K562 (cell line): ENCODE measurements around the gene RETN. TPM values are rescaled to one million over a fixed set of nuclear protein-coding genes. Genes with fewer than 3 reads are reported as not detected.

ENCODE experiments used
- SP1 ChIP-seq: sonication (generic); formaldehyde crosslinking; IDR thresholded peaks from 2 replicates; pipeline ENCODE4 v1.8.1; 2022; ENCODE audit warnings: mild to moderate bottlenecking, missing genetic modification reagents
- ZBTB17 ChIP-seq: fragments of 450-650 bp; formaldehyde crosslinking; IDR thresholded peaks from 2 replicates; pipeline ENCODE4 v1.4.0; 2020; ENCODE audit warnings: mild to moderate bottlenecking
- ZNF311 ChIP-seq: fragments of 250-450 bp; sonication (Bioruptor Pico); IDR thresholded peaks from 2 replicates; pipeline ENCODE4 v1.4.0; 2020; ENCODE audit warnings: mild to moderate bottlenecking, moderate library complexity
- ZNF592 ChIP-seq: fragments of 450-650 bp; IDR thresholded peaks from 2 replicates; pipeline ENCODE4 v1.6.1; 2017; ENCODE audit warnings: antibody characterized with exemption, mild to moderate bottlenecking
- polyA plus RNA-seq, 8 experiments: library from polyadenylated mRNA; depleted of rRNA in 4 of 8; stranded (reverse) in 5 of 8; unstranded in 3 of 8; fragments of >200 nt; fragmentation: Nextera tagmentation in 2 of 8; fragmentation: Illumina TruSeq in 1 of 8; extraction: Ambion mirVana in 2 of 8; extraction: Trizol in 1 of 8; gene quantifications; 2 replicates each; pipeline versions ENCODE4 v1.2.1 to v1.2.3, GENCODE V29; 2011 to 2014; ENCODE audit warnings: inconsistent platforms in 1 of 8, missing spikeins in 1 of 8
- total RNA-seq, 7 experiments: library from RNA; depleted of rRNA in 6 of 7; stranded (reverse); fragments of >200 nt in 6 of 7; fragmentation: Illumina TruSeq in 2 of 7; extraction: Trizol in 2 of 7; gene quantifications; 2 replicates each; pipeline versions ENCODE4 v1.2.1 to v1.2.3, GENCODE V29; 2011 to 2021; ENCODE audit warnings: low replicate concordance in 1 of 7
- TF ChIP-seq, protein P1 (sequence below): fragments of 450-650 bp; formaldehyde crosslinking; IDR thresholded peaks from 2 replicates; pipeline ENCODE4 v1.4.0; 2020; ENCODE audit warnings: mild to moderate bottlenecking, moderate library complexity

RETN gene
- total and polyA plus RNA-seq, 9 of the 15 experiments (the other 6 are each of a cell fraction or from before 2014, with no cell fraction given), result not detected

GRCh38 chr19:7706955-7707456 is 38.2 kb downstream of the RETN start (continued):
- no peak for TF ChIP-seq ZNF592
- TF ChIP-seq SP1 (CRISPR knock-in tag), result no peak
- no peak for TF ChIP-seq ZBTB17
- no peak for TF ChIP-seq ZNF311 (CRISPR knock-in tag)
- TF ChIP-seq, protein P1, sequence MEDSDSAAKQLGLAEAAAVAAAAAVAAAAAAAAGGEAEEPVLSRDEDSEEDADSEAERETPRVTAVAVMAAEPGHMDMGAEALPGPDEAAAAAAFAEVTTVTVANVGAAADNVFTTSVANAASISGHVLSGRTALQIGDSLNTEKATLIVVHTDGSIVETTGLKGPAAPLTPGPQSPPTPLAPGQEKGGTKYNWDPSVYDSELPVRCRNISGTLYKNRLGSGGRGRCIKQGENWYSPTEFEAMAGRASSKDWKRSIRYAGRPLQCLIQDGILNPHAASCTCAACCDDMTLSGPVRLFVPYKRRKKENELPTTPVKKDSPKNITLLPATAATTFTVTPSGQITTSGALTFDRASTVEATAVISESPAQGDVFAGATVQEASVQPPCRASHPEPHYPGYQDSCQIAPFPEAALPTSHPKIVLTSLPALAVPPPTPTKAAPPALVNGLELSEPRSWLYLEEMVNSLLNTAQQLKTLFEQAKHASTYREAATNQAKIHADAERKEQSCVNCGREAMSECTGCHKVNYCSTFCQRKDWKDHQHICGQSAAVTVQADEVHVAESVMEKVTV (CRISPR knock-in tag), result no peak
